HepG2 (cell line): Measurements from ENCODE around the gene CEP131. TPM values are rescaled to one million over a fixed set of nuclear protein-coding genes. Genes with fewer than 3 reads are reported as not detected.

Experiments
- FOXK2 ChIP-seq: fragments of 450-650 bp; IDR thresholded peaks from 2 replicates; pipeline ENCODE4 v1.6.1; 2016
- SUZ12 ChIP-seq: fragments of 150-350 bp; IDR thresholded peaks from 2 replicates; pipeline ENCODE4 v1.6.1; 2014; ENCODE audit warnings: low read depth, low read length
- TCF12 ChIP-seq, 2 experiments: fragments of 450-650 bp in 1 of 2; sonication (generic) in 1 of 2; formaldehyde crosslinking in 1 of 2; IDR thresholded peaks; 2 replicates each; pipeline versions ENCODE4 v1.6.1 to v1.8.0; 2017 to 2022; ENCODE audit warnings: antibody characterized with exemption in 1 of 2, mild to moderate bottlenecking in 1 of 2, missing genetic modification reagents in 1 of 2, moderate library complexity in 1 of 2
- ZNF329 ChIP-seq: sonication (generic); formaldehyde crosslinking; IDR thresholded peaks from 2 replicates; pipeline ENCODE4 v1.9.0; 2021; ENCODE audit warnings: low read depth, mild to moderate bottlenecking, missing genetic modification reagents
- ZNF530 ChIP-seq: sonication (generic); formaldehyde crosslinking; IDR thresholded peaks from 2 replicates; pipeline ENCODE4 v1.5.0; 2020; ENCODE audit warnings: low read depth, mild to moderate bottlenecking, missing genetic modification reagents
- ZNF605 ChIP-seq: sonication (generic); formaldehyde crosslinking; IDR thresholded peaks from 2 replicates; pipeline ENCODE4 v1.8.0; 2022; ENCODE audit warnings: mild to moderate bottlenecking, missing genetic modification reagents
- ZNF672 ChIP-seq: sonication (generic); formaldehyde crosslinking; IDR thresholded peaks from 2 replicates; pipeline ENCODE4 v1.8.1; 2022; ENCODE audit warnings: missing genetic modification reagents
- polyA plus RNA-seq, 8 experiments: library from polyadenylated mRNA; depleted of rRNA in 3 of 8; stranded (reverse) in 7 of 8; unstranded in 1 of 8; fragments of >200 nt; fragmentation: Illumina TruSeq in 4 of 8; extraction: Trizol in 4 of 8; gene quantifications; 2 replicates each; pipeline versions ENCODE4 v1.2.1 to v1.2.3, GENCODE V29; 2011 to 2016; ENCODE audit warnings: low read depth in 4 of 8, missing spikeins in 1 of 8, mixed read lengths in 1 of 8; ENCODE audit not compliant: insufficient read depth in 1 of 8
- total RNA-seq, 5 experiments: library from RNA; depleted of rRNA; stranded (reverse); fragments of >200 nt; fragmentation: Illumina TruSeq; extraction: Trizol; gene quantifications; 2 replicates each; pipeline ENCODE4 v1.2.3, GENCODE V29; 2016; ENCODE audit warnings: low read depth in 1 of 5
- TF ChIP-seq, protein P1 (sequence below): sonication (generic); formaldehyde crosslinking; IDR thresholded peaks from 2 replicates; pipeline ENCODE4 v1.9.0; 2022; ENCODE audit warnings: low read depth, missing genetic modification reagents
- TF ChIP-seq, protein P2 (sequence below): fragments of 450-650 bp; IDR thresholded peaks from 2 replicates; pipeline ENCODE4 v1.6.1; 2016
- TF ChIP-seq, protein P3 (sequence below): sonication (generic); formaldehyde crosslinking; IDR thresholded peaks from 2 replicates; pipeline ENCODE4 v1.4.0; 2020; ENCODE audit warnings: low read depth, mild to moderate bottlenecking, missing genetic modification reagents
- TF ChIP-seq, protein P4 (sequence below): sonication (generic); formaldehyde crosslinking; IDR thresholded peaks from 2 replicates; pipeline ENCODE4 v1.8.1; 2022; ENCODE audit warnings: mild to moderate bottlenecking, missing genetic modification reagents
- TF ChIP-seq, protein P5 (sequence below): IDR thresholded peaks from 2 replicates; pipeline ENCODE4 v1.6.1; 2012; ENCODE audit warnings: low read length, improper control_type of control experiment
- TF ChIP-seq, protein P6 (sequence below), 2 experiments: sonication (generic) in 1 of 2; formaldehyde crosslinking in 1 of 2; IDR thresholded peaks; 2 replicates each; pipeline versions ENCODE4 v1.4.0 to v1.6.1; 2018 to 2020; ENCODE audit warnings: missing genetic modification reagents in 2 of 2, borderline replicate concordance in 1 of 2, low read depth in 1 of 2, mild to moderate bottlenecking in 1 of 2, missing biosample characterization in 1 of 2
- TF ChIP-seq, protein P7 (sequence below): sonication (generic); formaldehyde crosslinking; IDR thresholded peaks from 2 replicates; pipeline ENCODE4 v1.5.0; 2020; ENCODE audit warnings: missing genetic modification reagents

CEP131 gene
- total and polyA plus RNA-seq, 2 of the 13 experiments (the other 11 are each of a cell fraction or from before 2014, with no cell fraction given): 5.0 to 16.8 TPM

DNA sequence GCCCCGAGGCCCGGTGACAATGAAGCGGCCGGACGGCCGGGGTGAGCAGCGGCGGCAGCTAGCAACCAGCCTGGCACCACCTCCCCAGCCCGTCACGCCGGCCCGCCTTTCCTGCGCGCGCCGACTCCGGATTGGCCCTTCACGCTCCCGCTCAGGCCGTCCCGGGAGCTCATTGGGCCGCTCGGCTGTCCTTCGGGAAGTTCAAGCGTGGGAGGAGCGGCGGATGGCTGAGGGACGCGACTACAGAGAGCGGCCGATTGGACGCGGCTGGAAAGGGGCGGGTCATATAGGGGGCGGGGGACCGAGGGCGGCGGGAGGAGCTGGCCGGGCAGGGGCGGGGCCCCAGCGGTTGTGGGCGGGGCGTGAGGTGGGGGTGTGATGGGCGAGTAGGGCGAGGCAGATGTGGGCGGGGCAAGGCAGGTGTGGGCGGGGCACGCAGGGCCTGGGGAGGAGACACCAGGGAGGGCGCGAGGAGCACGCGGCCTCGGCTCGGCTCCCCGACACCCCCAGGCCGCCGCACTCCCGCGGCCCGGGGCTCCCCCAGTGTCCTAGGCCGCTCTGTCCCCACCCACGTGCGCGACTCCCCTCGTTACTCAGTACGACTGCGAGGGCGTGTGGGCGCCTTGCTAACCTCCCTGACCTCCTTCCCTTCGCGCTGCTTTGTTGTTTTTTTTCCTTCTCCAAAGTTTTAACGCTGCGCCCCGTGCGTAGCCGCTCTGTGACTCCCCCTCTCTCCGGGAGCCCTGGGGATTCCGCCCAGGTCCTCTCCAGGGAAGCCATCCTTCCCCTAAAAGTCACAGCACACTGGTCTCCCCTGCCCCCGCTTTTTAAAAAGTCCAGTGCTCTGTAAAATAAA lies at the start of gene CEP131 (continued):
- TF ChIP-seq SUZ12 (no peak), ZNF605 (CRISPR knock-in tag) (peak; percentile 95), ZNF329 (CRISPR knock-in tag) (no peak), FOXK2 (peak; percentile 24; the same call in 1 of the 2 replicates), TCF12 (IDR thresholded peaks at IDR 0.05) (no peak), TCF12 (CRISPR knock-in tag; IDR thresholded peaks at IDR 0.05) (peak; percentile 32), ZNF672 (CRISPR knock-in tag) (no peak), ZNF530 (no peak)
- TF ChIP-seq, protein P1, sequence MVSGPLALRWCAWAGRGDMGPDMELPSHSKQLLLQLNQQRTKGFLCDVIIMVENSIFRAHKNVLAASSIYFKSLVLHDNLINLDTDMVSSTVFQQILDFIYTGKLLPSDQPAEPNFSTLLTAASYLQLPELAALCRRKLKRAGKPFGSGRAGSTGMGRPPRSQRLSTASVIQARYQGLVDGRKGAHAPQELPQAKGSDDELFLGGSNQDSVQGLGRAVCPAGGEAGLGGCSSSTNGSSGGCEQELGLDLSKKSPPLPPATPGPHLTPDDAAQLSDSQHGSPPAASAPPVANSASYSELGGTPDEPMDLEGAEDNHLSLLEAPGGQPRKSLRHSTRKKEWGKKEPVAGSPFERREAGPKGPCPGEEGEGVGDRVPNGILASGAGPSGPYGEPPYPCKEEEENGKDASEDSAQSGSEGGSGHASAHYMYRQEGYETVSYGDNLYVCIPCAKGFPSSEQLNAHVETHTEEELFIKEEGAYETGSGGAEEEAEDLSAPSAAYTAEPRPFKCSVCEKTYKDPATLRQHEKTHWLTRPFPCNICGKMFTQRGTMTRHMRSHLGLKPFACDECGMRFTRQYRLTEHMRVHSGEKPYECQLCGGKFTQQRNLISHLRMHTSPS (CRISPR knock-in tag): no peak; the same call in 1 of the 2 replicates
- TF ChIP-seq, protein P2, sequence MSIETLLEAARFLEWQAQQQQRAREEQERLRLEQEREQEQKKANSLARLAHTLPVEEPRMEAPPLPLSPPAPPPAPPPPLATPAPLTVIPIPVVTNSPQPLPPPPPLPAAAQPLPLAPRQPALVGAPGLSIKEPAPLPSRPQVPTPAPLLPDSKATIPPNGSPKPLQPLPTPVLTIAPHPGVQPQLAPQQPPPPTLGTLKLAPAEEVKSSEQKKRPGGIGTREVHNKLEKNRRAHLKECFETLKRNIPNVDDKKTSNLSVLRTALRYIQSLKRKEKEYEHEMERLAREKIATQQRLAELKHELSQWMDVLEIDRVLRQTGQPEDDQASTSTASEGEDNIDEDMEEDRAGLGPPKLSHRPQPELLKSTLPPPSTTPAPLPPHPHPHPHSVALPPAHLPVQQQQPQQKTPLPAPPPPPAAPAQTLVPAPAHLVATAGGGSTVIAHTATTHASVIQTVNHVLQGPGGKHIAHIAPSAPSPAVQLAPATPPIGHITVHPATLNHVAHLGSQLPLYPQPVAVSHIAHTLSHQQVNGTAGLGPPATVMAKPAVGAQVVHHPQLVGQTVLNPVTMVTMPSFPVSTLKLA: 0 out of 2 replicates have a peak, but pooled peaks have one; percentile 15
- TF ChIP-seq, protein P3, sequence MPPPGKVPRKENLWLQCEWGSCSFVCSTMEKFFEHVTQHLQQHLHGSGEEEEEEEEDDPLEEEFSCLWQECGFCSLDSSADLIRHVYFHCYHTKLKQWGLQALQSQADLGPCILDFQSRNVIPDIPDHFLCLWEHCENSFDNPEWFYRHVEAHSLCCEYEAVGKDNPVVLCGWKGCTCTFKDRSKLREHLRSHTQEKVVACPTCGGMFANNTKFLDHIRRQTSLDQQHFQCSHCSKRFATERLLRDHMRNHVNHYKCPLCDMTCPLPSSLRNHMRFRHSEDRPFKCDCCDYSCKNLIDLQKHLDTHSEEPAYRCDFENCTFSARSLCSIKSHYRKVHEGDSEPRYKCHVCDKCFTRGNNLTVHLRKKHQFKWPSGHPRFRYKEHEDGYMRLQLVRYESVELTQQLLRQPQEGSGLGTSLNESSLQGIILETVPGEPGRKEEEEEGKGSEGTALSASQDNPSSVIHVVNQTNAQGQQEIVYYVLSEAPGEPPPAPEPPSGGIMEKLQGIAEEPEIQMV: no peak; the same call in 1 of the 2 replicates
- TF ChIP-seq, protein P4, sequence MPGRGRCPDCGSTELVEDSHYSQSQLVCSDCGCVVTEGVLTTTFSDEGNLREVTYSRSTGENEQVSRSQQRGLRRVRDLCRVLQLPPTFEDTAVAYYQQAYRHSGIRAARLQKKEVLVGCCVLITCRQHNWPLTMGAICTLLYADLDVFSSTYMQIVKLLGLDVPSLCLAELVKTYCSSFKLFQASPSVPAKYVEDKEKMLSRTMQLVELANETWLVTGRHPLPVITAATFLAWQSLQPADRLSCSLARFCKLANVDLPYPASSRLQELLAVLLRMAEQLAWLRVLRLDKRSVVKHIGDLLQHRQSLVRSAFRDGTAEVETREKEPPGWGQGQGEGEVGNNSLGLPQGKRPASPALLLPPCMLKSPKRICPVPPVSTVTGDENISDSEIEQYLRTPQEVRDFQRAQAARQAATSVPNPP (CRISPR knock-in tag): 0 out of 2 replicates have a peak, but pooled peaks have one; percentile 59
- TF ChIP-seq, protein P5, sequence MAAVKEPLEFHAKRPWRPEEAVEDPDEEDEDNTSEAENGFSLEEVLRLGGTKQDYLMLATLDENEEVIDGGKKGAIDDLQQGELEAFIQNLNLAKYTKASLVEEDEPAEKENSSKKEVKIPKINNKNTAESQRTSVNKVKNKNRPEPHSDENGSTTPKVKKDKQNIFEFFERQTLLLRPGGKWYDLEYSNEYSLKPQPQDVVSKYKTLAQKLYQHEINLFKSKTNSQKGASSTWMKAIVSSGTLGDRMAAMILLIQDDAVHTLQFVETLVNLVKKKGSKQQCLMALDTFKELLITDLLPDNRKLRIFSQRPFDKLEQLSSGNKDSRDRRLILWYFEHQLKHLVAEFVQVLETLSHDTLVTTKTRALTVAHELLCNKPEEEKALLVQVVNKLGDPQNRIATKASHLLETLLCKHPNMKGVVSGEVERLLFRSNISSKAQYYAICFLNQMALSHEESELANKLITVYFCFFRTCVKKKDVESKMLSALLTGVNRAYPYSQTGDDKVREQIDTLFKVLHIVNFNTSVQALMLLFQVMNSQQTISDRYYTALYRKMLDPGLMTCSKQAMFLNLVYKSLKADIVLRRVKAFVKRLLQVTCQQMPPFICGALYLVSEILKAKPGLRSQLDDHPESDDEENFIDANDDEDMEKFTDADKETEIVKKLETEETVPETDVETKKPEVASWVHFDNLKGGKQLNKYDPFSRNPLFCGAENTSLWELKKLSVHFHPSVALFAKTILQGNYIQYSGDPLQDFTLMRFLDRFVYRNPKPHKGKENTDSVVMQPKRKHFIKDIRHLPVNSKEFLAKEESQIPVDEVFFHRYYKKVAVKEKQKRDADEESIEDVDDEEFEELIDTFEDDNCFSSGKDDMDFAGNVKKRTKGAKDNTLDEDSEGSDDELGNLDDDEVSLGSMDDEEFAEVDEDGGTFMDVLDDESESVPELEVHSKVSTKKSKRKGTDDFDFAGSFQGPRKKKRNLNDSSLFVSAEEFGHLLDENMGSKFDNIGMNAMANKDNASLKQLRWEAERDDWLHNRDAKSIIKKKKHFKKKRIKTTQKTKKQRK: peak; percentile 54; the same call in 1 of the 2 replicates
- TF ChIP-seq, protein P6, sequence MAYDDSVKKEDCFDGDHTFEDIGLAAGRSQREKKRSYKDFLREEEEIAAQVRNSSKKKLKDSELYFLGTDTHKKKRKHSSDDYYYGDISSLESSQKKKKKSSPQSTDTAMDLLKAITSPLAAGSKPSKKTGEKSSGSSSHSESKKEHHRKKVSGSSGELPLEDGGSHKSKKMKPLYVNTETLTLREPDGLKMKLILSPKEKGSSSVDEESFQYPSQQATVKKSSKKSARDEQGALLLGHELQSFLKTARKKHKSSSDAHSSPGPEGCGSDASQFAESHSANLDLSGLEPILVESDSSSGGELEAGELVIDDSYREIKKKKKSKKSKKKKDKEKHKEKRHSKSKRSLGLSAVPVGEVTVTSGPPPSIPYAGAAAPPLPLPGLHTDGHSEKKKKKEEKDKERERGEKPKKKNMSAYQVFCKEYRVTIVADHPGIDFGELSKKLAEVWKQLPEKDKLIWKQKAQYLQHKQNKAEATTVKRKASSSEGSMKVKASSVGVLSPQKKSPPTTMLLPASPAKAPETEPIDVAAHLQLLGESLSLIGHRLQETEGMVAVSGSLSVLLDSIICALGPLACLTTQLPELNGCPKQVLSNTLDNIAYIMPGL (CRISPR knock-in tag; IDR thresholded peaks at IDR 0.05; ENCODE audit: borderline replicate concordance in 1 of 2, low read depth in 1 of 2): peak in 1 of 2 experiments; percentile 52; a peak in 1 of 4 replicates
- TF ChIP-seq, protein P7, sequence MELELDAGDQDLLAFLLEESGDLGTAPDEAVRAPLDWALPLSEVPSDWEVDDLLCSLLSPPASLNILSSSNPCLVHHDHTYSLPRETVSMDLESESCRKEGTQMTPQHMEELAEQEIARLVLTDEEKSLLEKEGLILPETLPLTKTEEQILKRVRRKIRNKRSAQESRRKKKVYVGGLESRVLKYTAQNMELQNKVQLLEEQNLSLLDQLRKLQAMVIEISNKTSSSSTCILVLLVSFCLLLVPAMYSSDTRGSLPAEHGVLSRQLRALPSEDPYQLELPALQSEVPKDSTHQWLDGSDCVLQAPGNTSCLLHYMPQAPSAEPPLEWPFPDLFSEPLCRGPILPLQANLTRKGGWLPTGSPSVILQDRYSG (CRISPR knock-in tag): 0 out of 2 replicates have a peak, but pooled peaks have one; percentile 25
